Keratinocyte (primary cell): ENCODE measurements around the gene RAB27B.

Source experiments
- EZH2 ChIP-seq: IDR thresholded peaks from one replicate; pipeline ENCODE4 v1.6.1; 2012; ENCODE audit warnings: inconsistent platforms, mild to moderate bottlenecking, low read length, moderate library complexity
- TF ChIP-seq, protein P1 (sequence below), 3 experiments: IDR thresholded peaks in 1 of 3; conservative IDR thresholded peaks in 1 of 3; optimal IDR thresholded peaks in 1 of 3; 2 replicates in 2 of 3; 3 replicates in 1 of 3; pipeline versions ENCODE3 to v1.5.1; 2011; ENCODE audit warnings: low read length in 3 of 3, mild to moderate bottlenecking in 3 of 3, moderate library complexity in 2 of 3, control low read depth in 1 of 3, inconsistent platforms in 1 of 3; ENCODE audit not compliant: insufficient read depth in 2 of 3; ENCODE audit errors: extremely low read depth in 1 of 3

- TF ChIP-seq, protein P1, sequence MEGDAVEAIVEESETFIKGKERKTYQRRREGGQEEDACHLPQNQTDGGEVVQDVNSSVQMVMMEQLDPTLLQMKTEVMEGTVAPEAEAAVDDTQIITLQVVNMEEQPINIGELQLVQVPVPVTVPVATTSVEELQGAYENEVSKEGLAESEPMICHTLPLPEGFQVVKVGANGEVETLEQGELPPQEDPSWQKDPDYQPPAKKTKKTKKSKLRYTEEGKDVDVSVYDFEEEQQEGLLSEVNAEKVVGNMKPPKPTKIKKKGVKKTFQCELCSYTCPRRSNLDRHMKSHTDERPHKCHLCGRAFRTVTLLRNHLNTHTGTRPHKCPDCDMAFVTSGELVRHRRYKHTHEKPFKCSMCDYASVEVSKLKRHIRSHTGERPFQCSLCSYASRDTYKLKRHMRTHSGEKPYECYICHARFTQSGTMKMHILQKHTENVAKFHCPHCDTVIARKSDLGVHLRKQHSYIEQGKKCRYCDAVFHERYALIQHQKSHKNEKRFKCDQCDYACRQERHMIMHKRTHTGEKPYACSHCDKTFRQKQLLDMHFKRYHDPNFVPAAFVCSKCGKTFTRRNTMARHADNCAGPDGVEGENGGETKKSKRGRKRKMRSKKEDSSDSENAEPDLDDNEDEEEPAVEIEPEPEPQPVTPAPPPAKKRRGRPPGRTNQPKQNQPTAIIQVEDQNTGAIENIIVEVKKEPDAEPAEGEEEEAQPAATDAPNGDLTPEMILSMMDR (optimal IDR thresholded peaks at IDR 0.05 in 1 of 3, IDR thresholded peaks at IDR 0.05 in 1 of 3, conservative IDR thresholded peaks at IDR 0.05 in 1 of 3; ENCODE audit: extremely low read depth in 1 of 3, insufficient read depth in 2 of 3, low read length in 3 of 3), result no peak
- TF ChIP-seq EZH2, result no peak
Measured at GRCh38 chr18:54850598-54850997, 22.3 kb downstream of the RAB27B start.
